ENCODE measurements around the gene MTARC1.

DNA sequence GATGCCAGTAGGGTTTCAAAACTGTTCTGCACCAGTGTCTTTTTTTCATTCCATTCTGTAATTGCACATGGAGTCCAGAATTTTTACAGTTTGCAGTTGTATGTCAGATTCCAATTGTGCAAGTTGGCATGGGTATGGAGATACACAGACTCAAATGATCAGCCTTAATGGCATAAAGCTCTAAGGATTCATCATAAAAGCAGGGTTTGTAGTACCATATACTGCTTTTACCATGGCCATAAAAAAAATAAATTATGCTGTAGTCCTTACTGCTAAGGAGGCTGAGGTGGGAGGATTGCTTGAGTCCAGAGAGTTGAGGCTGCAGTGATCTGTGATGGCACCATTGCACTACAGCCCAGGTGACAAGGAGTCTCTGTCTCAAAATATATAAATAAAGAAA, 10.3 kb downstream of the MTARC1 start:
- no peak for TF ChIP-seq POLR2AphosphoS5 (IDR thresholded peaks at IDR 0.05)
- TF ChIP-seq, protein P1, sequence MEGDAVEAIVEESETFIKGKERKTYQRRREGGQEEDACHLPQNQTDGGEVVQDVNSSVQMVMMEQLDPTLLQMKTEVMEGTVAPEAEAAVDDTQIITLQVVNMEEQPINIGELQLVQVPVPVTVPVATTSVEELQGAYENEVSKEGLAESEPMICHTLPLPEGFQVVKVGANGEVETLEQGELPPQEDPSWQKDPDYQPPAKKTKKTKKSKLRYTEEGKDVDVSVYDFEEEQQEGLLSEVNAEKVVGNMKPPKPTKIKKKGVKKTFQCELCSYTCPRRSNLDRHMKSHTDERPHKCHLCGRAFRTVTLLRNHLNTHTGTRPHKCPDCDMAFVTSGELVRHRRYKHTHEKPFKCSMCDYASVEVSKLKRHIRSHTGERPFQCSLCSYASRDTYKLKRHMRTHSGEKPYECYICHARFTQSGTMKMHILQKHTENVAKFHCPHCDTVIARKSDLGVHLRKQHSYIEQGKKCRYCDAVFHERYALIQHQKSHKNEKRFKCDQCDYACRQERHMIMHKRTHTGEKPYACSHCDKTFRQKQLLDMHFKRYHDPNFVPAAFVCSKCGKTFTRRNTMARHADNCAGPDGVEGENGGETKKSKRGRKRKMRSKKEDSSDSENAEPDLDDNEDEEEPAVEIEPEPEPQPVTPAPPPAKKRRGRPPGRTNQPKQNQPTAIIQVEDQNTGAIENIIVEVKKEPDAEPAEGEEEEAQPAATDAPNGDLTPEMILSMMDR (IDR thresholded peaks at IDR 0.05 in 8 of 11, conservative IDR thresholded peaks at IDR 0.05 in 3 of 11) = no peak
- TF ChIP-seq POLR2A (IDR thresholded peaks at IDR 0.05) = no peak
